HEK293T (cell line): ENCODE measurements around the gene CHL1.

Source experiments
- CTCF ChIA-PET: fragments of 350-600 bp; formaldehyde crosslinking; extraction: SDS; loops from one replicate; lab custom pipeline; 2021; ENCODE audit warnings: antibody characterized with exemption, inconsistent platforms; lab: Yijun Ruan, JAX
- POLR2A ChIA-PET: fragments of 350-600 bp; formaldehyde crosslinking; extraction: SDS; loops from one replicate; lab custom pipeline; 2020; ENCODE audit warnings: antibody characterized with exemption, inconsistent platforms; lab: Yijun Ruan, JAX
- DNase-seq: peaks from one replicate; pipeline ENCODE4 v3.0.0; 2012; ENCODE audit warnings: mixed read lengths; ENCODE audit errors: extremely low spot score
- ARNT ChIP-seq: fragments of 450-650 bp; IDR thresholded peaks from 2 replicates; pipeline ENCODE4 v1.6.1; 2017; ENCODE audit warnings: mild to moderate bottlenecking
- BHLHE40 ChIP-seq: fragments of 450-650 bp; IDR thresholded peaks from 2 replicates; pipeline ENCODE4 v1.6.1; 2016; ENCODE audit warnings: mild to moderate bottlenecking, moderate library complexity, borderline replicate concordance
- CTBP1 ChIP-seq: fragments of 450-650 bp; IDR thresholded peaks from 2 replicates; pipeline ENCODE4 v1.6.1; 2016; ENCODE audit warnings: borderline replicate concordance
- ELF4 ChIP-seq: fragments of 450-650 bp; IDR thresholded peaks from 2 replicates; pipeline ENCODE4 v1.6.1; 2017; ENCODE audit warnings: antibody characterized with exemption
- FOXA1 ChIP-seq: fragments of 450-650 bp; IDR thresholded peaks from 2 replicates; pipeline ENCODE4 v1.6.1; 2016; ENCODE audit warnings: mild to moderate bottlenecking
- FOXK2 ChIP-seq: fragments of 450-650 bp; IDR thresholded peaks from 2 replicates; pipeline ENCODE4 v1.6.1; 2016; ENCODE audit warnings: mild to moderate bottlenecking
- FOXM1 ChIP-seq: fragments of 450-650 bp; IDR thresholded peaks from 2 replicates; pipeline ENCODE4 v1.6.1; 2017; ENCODE audit warnings: mild to moderate bottlenecking, borderline replicate concordance
- HDGF ChIP-seq: fragments of 450-650 bp; IDR thresholded peaks from 2 replicates; pipeline ENCODE4 v1.6.1; 2017; ENCODE audit warnings: antibody characterized with exemption, borderline replicate concordance
- L3MBTL2 ChIP-seq: fragments of 450-650 bp; conservative IDR thresholded peaks from 2 replicates; pipeline ENCODE4 v1.6.1; 2016; ENCODE audit warnings: mild to moderate bottlenecking
- LEF1 ChIP-seq: fragments of 450-650 bp; IDR thresholded peaks from 2 replicates; pipeline ENCODE4 v1.6.1; 2017; ENCODE audit warnings: mild to moderate bottlenecking, borderline replicate concordance
- NFRKB ChIP-seq: fragments of 450-650 bp; IDR thresholded peaks from 2 replicates; pipeline ENCODE4 v1.6.1; 2016; ENCODE audit warnings: mild to moderate bottlenecking, moderate library complexity
- PKNOX1 ChIP-seq: fragments of 450-650 bp; IDR thresholded peaks from 2 replicates; pipeline ENCODE4 v1.6.1; 2016
- SP1 ChIP-seq: fragments of 450-650 bp; IDR thresholded peaks from 2 replicates; pipeline ENCODE4 v1.6.1; 2017
- SUZ12 ChIP-seq: fragments of 450-650 bp; IDR thresholded peaks from 2 replicates; pipeline ENCODE4 v1.6.1; 2016; ENCODE audit warnings: mild to moderate bottlenecking
- TARDBP ChIP-seq: fragments of 450-650 bp; IDR thresholded peaks from 2 replicates; pipeline ENCODE4 v1.6.1; 2016
- ZNF384 ChIP-seq: fragments of 450-650 bp; IDR thresholded peaks from 2 replicates; pipeline ENCODE4 v1.6.1; 2016

Gene CHL1

GRCh38 chr3:278300-279064 lies 81.9 kb downstream of the CHL1 start:
- ChIA-PET POLR2A (no interaction called here), CTCF (no interaction called here)
- DNase-seq: no peak
- no peak for TF ChIP-seq FOXM1
- TF ChIP-seq FOXA1: no peak
- TF ChIP-seq LEF1: no peak
- TF ChIP-seq NFRKB: no peak
- no peak for TF ChIP-seq PKNOX1
- no peak for TF ChIP-seq BHLHE40
- no peak for TF ChIP-seq L3MBTL2
- no peak for TF ChIP-seq ELF4
- no peak for TF ChIP-seq TARDBP
- TF ChIP-seq CTBP1: no peak
- no peak for TF ChIP-seq ARNT
- no peak for TF ChIP-seq SUZ12
- TF ChIP-seq SP1: no peak
- no peak for TF ChIP-seq FOXK2
- no peak for TF ChIP-seq HDGF
- no peak for TF ChIP-seq ZNF384

- TF ChIP-seq SUZ12 (no peak), FOXM1 (no peak), ARNT (no peak), ELF4 (no peak), ZNF384 (no peak), L3MBTL2 (no peak), CTBP1 (no peak), HDGF (no peak), SP1 (no peak)
- CTCF ChIA-PET: no interaction called here
- no peak for DNase-seq
- POLR2A ChIA-PET: no interaction called here
Measured at GRCh38 chr3:279325-279724, 82.8 kb downstream of the CHL1 start.

GRCh38 chr3:280681-281080 lies 84.1 kb downstream of the CHL1 start:
- POLR2A ChIA-PET: no interaction called here
- TF ChIP-seq FOXA1 (no peak), HDGF (no peak), LEF1 (no peak), CTBP1 (no peak), TARDBP (no peak), SUZ12 (no peak), ELF4 (no peak), NFRKB (no peak), FOXM1 (no peak), FOXK2 (no peak), PKNOX1 (no peak), SP1 (no peak), ZNF384 (no peak), L3MBTL2 (no peak)
- CTCF ChIA-PET: no interaction called here
- no peak for DNase-seq

GRCh38 chr3:284322-284721 lies 87.8 kb downstream of the CHL1 start:
- POLR2A ChIA-PET: no interaction called here
- CTCF ChIA-PET: no interaction called here
- no peak for DNase-seq
- TF ChIP-seq CTBP1 (no peak), ZNF384 (no peak), LEF1 (no peak), TARDBP (no peak), SUZ12 (no peak), SP1 (no peak), ARNT (no peak), ELF4 (no peak), NFRKB (no peak), BHLHE40 (no peak), FOXM1 (no peak), FOXA1 (no peak), L3MBTL2 (no peak), HDGF (no peak), PKNOX1 (no peak), FOXK2 (no peak)

- no peak for TF ChIP-seq FOXA1
- TF ChIP-seq SUZ12: no peak
- TF ChIP-seq FOXK2: no peak
- TF ChIP-seq ZNF384: no peak
- CTCF ChIA-PET: no interaction called here
- DNase-seq: no peak
- POLR2A ChIA-PET: no interaction called here
Measured at GRCh38 chr3:288417-288816, 91.9 kb downstream of the CHL1 start.

- no peak for TF ChIP-seq ARNT
- TF ChIP-seq ELF4: no peak
- TF ChIP-seq LEF1: no peak
- TF ChIP-seq ZNF384: no peak
- no peak for TF ChIP-seq FOXM1
- no peak for TF ChIP-seq FOXK2
- no peak for TF ChIP-seq FOXA1
- no peak for TF ChIP-seq L3MBTL2
- no peak for TF ChIP-seq CTBP1
- ChIA-PET POLR2A (no interaction called here), CTCF (no interaction called here)
- no peak for DNase-seq
Measured at GRCh38 chr3:291028-291427, 94.5 kb downstream of the CHL1 start.
